ENCODE measurements around the gene FOXRED2.
A peak's percentile ranks its signal among the peaks of the same experiment; 100 is the strongest.
"Not testable (repeated sequence)": the region's sequence is repeated elsewhere in the genome, so short reads cannot be mapped to it uniquely, and the experiment has no call there.

The FOXRED2 gene

GRCh38 chr22:36506637-36507517 is at the start of gene FOXRED2:
Gene FOXRED2, minus strand, starts transcription at chr22:36507040. Its CDS starts 618 bp downstream, at chr22:36506422.
- DNase-seq = peak; percentile 24 to 88 (median 80)

- no peak for DNase-seq
These were observed 47.3 kb upstream of the FOXRED2 start for GRCh38 chr22:36554098-36554497.

- DNase-seq = no peak
These were observed 45.4 kb upstream of the FOXRED2 start for GRCh38 chr22:36552289-36552688.

GRCh38 chr22:36550701-36551495 is 44.1 kb upstream of the FOXRED2 start:
- no peak for DNase-seq

- no peak for DNase-seq
These were observed 42.2 kb upstream of the FOXRED2 start for GRCh38 chr22:36549033-36549432.

- DNase-seq = no peak
These were observed 41.8 kb upstream of the FOXRED2 start for GRCh38 chr22:36548606-36549005.

GRCh38 chr22:36546932-36547331 is 40.1 kb upstream of the FOXRED2 start:
- no peak for DNase-seq

- DNase-seq = peak in 47 of 58 donors; percentile 3 to 54 (median 20)
These were observed 39.4 kb upstream of the FOXRED2 start for GRCh38 chr22:36546092-36546804.

GRCh38 chr22:36544107-36544620 is 37.3 kb upstream of the FOXRED2 start:
- DNase-seq = peak in 1 of 58 donors; percentile 14

- peak in 22 of 58 donors; percentile 5 to 60 (median 16) for DNase-seq
These were observed 35.1 kb upstream of the FOXRED2 start for GRCh38 chr22:36541831-36542411.

GRCh38 chr22:36540867-36541642 is 34.2 kb upstream of the FOXRED2 start:
- DNase-seq = no peak

GRCh38 chr22:36538529-36538928 is 31.7 kb upstream of the FOXRED2 start:
- no peak for DNase-seq

- DNase-seq = no peak
These were observed 29.9 kb upstream of the FOXRED2 start for GRCh38 chr22:36536717-36537116.

GRCh38 chr22:36533320-36533719 is 26.5 kb upstream of the FOXRED2 start:
- DNase-seq = not testable (repeated sequence)

- no peak for DNase-seq
These were observed 25.6 kb upstream of the FOXRED2 start for GRCh38 chr22:36532466-36532865.

GRCh38 chr22:36528795-36529751 is 22.2 kb upstream of the FOXRED2 start, which contains the start of gene EIF3D:
Gene EIF3D, minus strand, starts transcription at chr22:36529166. Its CDS starts 3,045 bp downstream, at chr22:36526121.
- DNase-seq = peak; percentile 88 to 99 (median 96)

- DNase-seq = no peak
These were observed 21.5 kb upstream of the FOXRED2 start for GRCh38 chr22:36528341-36528740.

GRCh38 chr22:36522662-36523061 is 15.8 kb upstream of the FOXRED2 start:
- DNase-seq = no peak

GRCh38 chr22:36520423-36520822 is 13.6 kb upstream of the FOXRED2 start:
- DNase-seq = no peak

Measured in anterior cingulate cortex (tissue), 58 donors.